Panc1 (cell line): Measurements from ENCODE around the gene DGCR2. TPM values are rescaled to one million over a fixed set of nuclear protein-coding genes. Genes with fewer than 3 reads are reported as not detected.
"Not testable (repeated sequence)": the region's sequence is repeated elsewhere in the genome, so short reads cannot be mapped to it uniquely, and the experiment has no call there.

Experiments
- ATAC-seq: fragments of 200-7000 bp; cut with Tn5 transposase; 2 replicates; pipeline ENCODE4 v1.9.1; 2020; ENCODE audit warnings: mild to moderate bottlenecking, moderate library complexity
- BruUV-seq: library from RNA; stranded (reverse); fragments of 400-500 nt; replicated peaks from 2 replicates; lab custom pipeline; 2021; lab: Mats Ljungman, UMichigan
- CTCF ChIA-PET: fragments of 300-600 bp; sonication (Branson Sonifier 250); formaldehyde crosslinking; loops from one replicate; lab custom pipeline; 2022; ENCODE audit warnings: antibody characterized with exemption; lab: Charles Lee
- POLR2A ChIA-PET: fragments of 300-600 bp; sonication (Branson Sonifier 250); formaldehyde crosslinking; loops from one replicate; lab custom pipeline; 2022; ENCODE audit warnings: antibody characterized with exemption; lab: Charles Lee
- DNase-seq: peaks from one replicate; pipeline ENCODE4 v3.0.0-alpha.2; 2010; ENCODE audit warnings: low read depth, low spot score
- H3K27ac ChIP-seq: 2 replicates; pipeline ENCODE4 v1.5.1; 2011; ENCODE audit warnings: mild to moderate bottlenecking, low read length, inconsistent platforms
- H3K27me3 ChIP-seq: fragments of 200-500 bp; sonication (Bioruptor generic); 2 replicates; pipeline ENCODE4 v1.6.0; 2014; ENCODE audit warnings: low read length, inconsistent platforms; ENCODE audit not compliant: control insufficient read depth, insufficient read depth
- H3K36me3 ChIP-seq: fragments of 200-500 bp; sonication (Bioruptor generic); 2 replicates; pipeline ENCODE4 v1.5.1; 2014; ENCODE audit warnings: inconsistent platforms, mild to moderate bottlenecking, low read length, moderate library complexity; ENCODE audit not compliant: control insufficient read depth, insufficient read depth
- H3K4me1 ChIP-seq: 2 replicates; pipeline ENCODE4 v1.5.1; 2011; ENCODE audit warnings: inconsistent platforms, mild to moderate bottlenecking, low read length, moderate library complexity; ENCODE audit not compliant: control insufficient read depth, insufficient read depth
- H3K4me3 ChIP-seq, 2 experiments: 2 replicates each; pipeline ENCODE4 v1.5.1; 2011 to 2012; ENCODE audit warnings: low read depth in 2 of 2, low read length in 2 of 2, mild to moderate bottlenecking in 2 of 2, inconsistent platforms in 1 of 2, moderate library complexity in 1 of 2
- H3K9me3 ChIP-seq: fragments of 200-500 bp; sonication (Bioruptor generic); 2 replicates; pipeline ENCODE4 v1.5.1; 2014; ENCODE audit warnings: low read depth, mild to moderate bottlenecking, inconsistent platforms, low read length, moderate library complexity; ENCODE audit not compliant: control insufficient read depth, insufficient read depth
- CTCF ChIP-seq: fragments of 450-650 bp; IDR thresholded peaks from 2 replicates; pipeline ENCODE4 v1.5.1; 2017; ENCODE audit warnings: mild to moderate bottlenecking
- POLR2AphosphoS5 ChIP-seq: IDR thresholded peaks from 2 replicates; pipeline ENCODE4 v1.6.1; 2012; ENCODE audit warnings: mild to moderate bottlenecking, low read depth, low read length, moderate library complexity
- REST ChIP-seq, 2 experiments: IDR thresholded peaks; 2 replicates each; pipeline ENCODE4 v1.6.1; 2011 to 2012; ENCODE audit warnings: low read depth in 2 of 2, control low read depth in 1 of 2, low read length in 1 of 2, mild to moderate bottlenecking in 1 of 2, moderate library complexity in 1 of 2; ENCODE audit not compliant: insufficient read depth in 1 of 2
- SIN3A ChIP-seq: IDR thresholded peaks from 2 replicates; pipeline ENCODE4 v1.6.1; 2012; ENCODE audit warnings: low read depth, mild to moderate bottlenecking, low read length, moderate library complexity, borderline replicate concordance; ENCODE audit not compliant: insufficient read depth
- TCF7L2 ChIP-seq: IDR thresholded peaks from 2 replicates; pipeline ENCODE4 v1.6.1; 2011; ENCODE audit warnings: mild to moderate bottlenecking, low read depth, low read length, inconsistent platforms
- in situ Hi-C: cut with HindIII; loops from 2 replicates; pipeline ENCODE4 v1.10.0; 2016; ENCODE audit warnings: low sequenced_read_pairs, low pct_unique_long_range_greater_than_20kb
- intact Hi-C: fragments of 100-400 bp; cut with micrococcal nuclease; formaldehyde crosslinking; loops from one replicate; pipeline ENCODE4 v1.10.0; 2022; ENCODE audit not compliant: unreplicated experiment
- total RNA-seq: library from RNA; stranded (reverse); gene quantifications from one replicate; pipeline ENCODE4 v1.2.1, GENCODE V29; 2021; ENCODE audit not compliant: unreplicated experiment

The DGCR2 gene
- total RNA-seq, 1 experiment from 2014 or later = 35.1 TPM

- Histone ChIP-seq H3K27me3 (no peaks in the 10 kb centered on the region), H3K4me3 (no peak overlapping the region), H3K9me3 (no peaks in the 10 kb centered on the region), H3K27ac (no peak overlapping the region), H3K4me1 (no peaks in the 10 kb centered on the region; the same call in 1 of the 2 replicates), H3K36me3 (no peaks in the 10 kb centered on the region)
- no peak for ATAC-seq
- TF ChIP-seq POLR2AphosphoS5 = no peak
- intact Hi-C loops = no loop called here
- POLR2A ChIA-PET = no interaction called here
- CTCF ChIA-PET = no interaction called here
- BruUV-seq = no TSS peak
- no peak for DNase-seq
- in situ Hi-C loops = no loop called here
Observed at GRCh38 chr22:19016081-19016766, 106.0 kb downstream of the DGCR2 start.

- no peak overlapping the region for H3K4me3 ChIP-seq
- DNase-seq (no peak), ATAC-seq (no peak)
- no TSS peak for BruUV-seq
- CTCF ChIA-PET = no interaction called here
- no peaks in the 10 kb centered on the region for H3K9me3 ChIP-seq
- H3K27me3 ChIP-seq = no peaks in the 10 kb centered on the region
- H3K4me1 ChIP-seq = no peaks in the 10 kb centered on the region; the same call in 1 of the 2 replicates
- no peak for TF ChIP-seq CTCF
- TF ChIP-seq POLR2AphosphoS5 = no peak
- no peak for TF ChIP-seq TCF7L2
- no peak for TF ChIP-seq SIN3A
- TF ChIP-seq REST (IDR thresholded peaks at IDR 0.05; ENCODE audit: insufficient read depth in 1 of 2, low read depth in 2 of 2, low read length in 1 of 2) = no peak
- no peaks in the 10 kb centered on the region for H3K36me3 ChIP-seq
- in situ Hi-C loops = no loop called here
- intact Hi-C loops = no loop called here
- POLR2A ChIA-PET = no interaction called here
- no peak overlapping the region for H3K27ac ChIP-seq
Observed at GRCh38 chr22:19014886-19015285, 107.3 kb downstream of the DGCR2 start.

GRCh38 chr22:19013881-19014598 is 108.2 kb downstream of the DGCR2 start:
- H3K36me3 ChIP-seq, H3K4me1 ChIP-seq, H3K27ac ChIP-seq, H3K27me3 ChIP-seq, DNase-seq, H3K4me3 ChIP-seq, H3K9me3 ChIP-seq, ATAC-seq, intact Hi-C loops, BruUV-seq, in situ Hi-C loops, POLR2A ChIA-PET: not testable (repeated sequence)
- CTCF ChIA-PET = interaction anchor here (0.7 kb wide), 1 partner anchor 91 kb away, joined by 6 read pairs; no protein-coding TSS in a partner anchor

GRCh38 chr22:19013411-19013810 is 108.8 kb downstream of the DGCR2 start:
- H3K4me1 ChIP-seq, in situ Hi-C loops, H3K36me3 ChIP-seq, BruUV-seq, H3K27me3 ChIP-seq, CTCF ChIA-PET, ATAC-seq, H3K9me3 ChIP-seq, H3K27ac ChIP-seq, POLR2A ChIA-PET, H3K4me3 ChIP-seq, intact Hi-C loops, DNase-seq: not testable (repeated sequence)
